Right lobe of liver (tissue), 4 donors: ENCODE results near the gene C5orf58.

Experiments
- CTCF ChIP-seq, 4 donors: fragments of 200-600 bp in 3 of 4; fragments of 450-650 bp in 1 of 4; IDR thresholded peaks; one replicate each; pipeline versions ENCODE4 v1.5.1 to v1.8.0; 2016 to 2022; ENCODE audit warnings: antibody characterized with exemption in 4 of 4, mild to moderate bottlenecking in 2 of 4
- POLR2A ChIP-seq: fragments of 450-650 bp; IDR thresholded peaks from one replicate; pipeline ENCODE4 v1.6.1; 2017; ENCODE audit warnings: antibody characterized with exemption, mild to moderate bottlenecking
- donor health status: DM: no; HTN: no; CAD: no.
- donor health status: DM: no; HTN: no; CAD: no.
- donor health status: DM: no; HTN: yes; CAD: no.

- no peak for TF ChIP-seq CTCF (IDR thresholded peaks at IDR 0.05)
- TF ChIP-seq POLR2A, result no peak
Measured at GRCh38 chr5:170221327-170221741, 11.5 kb upstream of the C5orf58 start.
